ENCODE data around the gene PIWIL1. TPM values are rescaled to one million over a fixed set of nuclear protein-coding genes. Genes with fewer than 3 reads are reported as not detected.

PIWIL1 gene
- total and polyA plus RNA-seq, 2 experiments from 2014 or later, result not detected

- H4K20me1 ChIP-seq (replicated peaks; ENCODE audit: insufficient read depth), result no peaks in the 10 kb centered on the region
- no peaks in the 10 kb centered on the region for H3K9me2 ChIP-seq (ENCODE audit: insufficient read depth)
- H3K27ac ChIP-seq (ENCODE audit: low read depth), result no peak overlapping the region
- no peaks in the 10 kb centered on the region for H3K4me1 ChIP-seq (ENCODE audit: insufficient read depth)
- H3F3A ChIP-seq (replicated peaks; ENCODE audit: low read depth), result no peaks in the 10 kb centered on the region
- Mint-ChIP-seq H3K9me3 (peaks cover 87% of the 10 kb centered on the region), H3K27me3 (ENCODE audit: insufficient read depth, low read depth, poor library complexity) (peaks cover 14% of the 10 kb centered on the region), H3K27ac (no peak overlapping the region), H3K4me1 (no peaks in the 10 kb centered on the region), H3K36me3 (ENCODE audit: low read depth) (peaks cover 45% of the 10 kb centered on the region), H3K4me3 (no peak overlapping the region)
- DNase-seq (ENCODE audit: low spot score), result no peak
- H3K27me3 ChIP-seq (ENCODE audit: insufficient read depth), result no peaks in the 10 kb centered on the region
- no peak overlapping the region for H3K4me3 ChIP-seq
- no peak overlapping the region for H3K4me2 ChIP-seq
- no peak overlapping the region for H2AFZ ChIP-seq
- no peaks in the 10 kb centered on the region for H3K36me3 ChIP-seq (ENCODE audit: insufficient read depth)
- H3K79me2 ChIP-seq (replicated peaks; ENCODE audit: insufficient read depth), result no peaks in the 10 kb centered on the region
- TF ChIP-seq ETS1 (IDR thresholded peaks at IDR 0.05) (no peak), JUNB (IDR thresholded peaks at IDR 0.05; ENCODE audit: unreplicated experiment) (no peak), POLR2AphosphoS5 (IDR thresholded peaks at IDR 0.05; ENCODE audit: low read depth) (no peak), ZNF331 (CRISPR knock-in tag; IDR thresholded peaks at IDR 0.05; ENCODE audit: low read depth) (no peak), ZNF114 (CRISPR knock-in tag; IDR thresholded peaks at IDR 0.05) (no peak), CTCF (conservative IDR thresholded peaks at IDR 0.05; ENCODE audit: low read depth in 2 of 2) (no peak; a peak in 1 of 4 replicates), EZH2phosphoT487 (IDR thresholded peaks at IDR 0.05; ENCODE audit: unreplicated experiment) (no peak), NANOG (IDR thresholded peaks at IDR 0.05; ENCODE audit: borderline replicate concordance) (no peak), EZH2 (IDR thresholded peaks at IDR 0.05; ENCODE audit: low read depth, unreplicated experiment) (no peak)
- no peak for ATAC-seq
These were observed 4.3 kb upstream of the PIWIL1 start for GRCh38 chr12:130333341-130333740.

GRCh38 chr12:130334399-130334798, 3.3 kb upstream of the PIWIL1 start:
- no peaks in the 10 kb centered on the region for H3K79me2 ChIP-seq (replicated peaks; ENCODE audit: insufficient read depth)
- no peaks in the 10 kb centered on the region for H3F3A ChIP-seq (replicated peaks; ENCODE audit: low read depth)
- H3K4me1 ChIP-seq (ENCODE audit: insufficient read depth), result no peaks in the 10 kb centered on the region
- Mint-ChIP-seq H3K4me1 (no peaks in the 10 kb centered on the region), H3K36me3 (ENCODE audit: low read depth) (peaks cover 44% of the 10 kb centered on the region), H3K4me3 (no peak overlapping the region), H3K9me3 (peaks cover 79% of the 10 kb centered on the region), H3K27me3 (ENCODE audit: insufficient read depth, low read depth, poor library complexity) (peaks cover 15% of the 10 kb centered on the region), H3K27ac (no peak overlapping the region)
- H3K36me3 ChIP-seq (ENCODE audit: insufficient read depth), result no peaks in the 10 kb centered on the region
- no peaks in the 10 kb centered on the region for H3K9me2 ChIP-seq (ENCODE audit: insufficient read depth)
- H3K4me3 ChIP-seq, result no peak overlapping the region
- no peak overlapping the region for H3K4me2 ChIP-seq
- TF ChIP-seq JUNB (IDR thresholded peaks at IDR 0.05; ENCODE audit: unreplicated experiment), result no peak
- TF ChIP-seq ZNF331 (CRISPR knock-in tag; IDR thresholded peaks at IDR 0.05; ENCODE audit: low read depth), result no peak
- TF ChIP-seq ETS1 (IDR thresholded peaks at IDR 0.05), result no peak
- TF ChIP-seq STAT1 (IDR thresholded peaks at IDR 0.05; ENCODE audit: unreplicated experiment), result no peak
- no peak for TF ChIP-seq CTCF (conservative IDR thresholded peaks at IDR 0.05; ENCODE audit: low read depth in 2 of 2)
- TF ChIP-seq POLR2AphosphoS5 (IDR thresholded peaks at IDR 0.05; ENCODE audit: low read depth), result no peak
- no peak for TF ChIP-seq CREB1 (CRISPR knock-in tag; IDR thresholded peaks at IDR 0.05; ENCODE audit: low read depth)
- no peak for TF ChIP-seq REST (IDR thresholded peaks at IDR 0.05; ENCODE audit: unreplicated experiment)
- H3K27me3 ChIP-seq (ENCODE audit: insufficient read depth), result no peaks in the 10 kb centered on the region
- H3K27ac ChIP-seq (ENCODE audit: low read depth), result no peak overlapping the region
- no peak overlapping the region for H2AFZ ChIP-seq
- DNase-seq (ENCODE audit: low spot score), result no peak
- ATAC-seq, result no peak
- no peaks in the 10 kb centered on the region for H4K20me1 ChIP-seq (replicated peaks; ENCODE audit: insufficient read depth)
